Neural crest cell (in vitro differentiated cells): ENCODE measurements around the gene HHATL. TPM values are rescaled to one million over a fixed set of nuclear protein-coding genes. Genes with fewer than 3 reads are reported as not detected.

Experiments used
- DNase-seq: peaks from one replicate; pipeline ENCODE4 v3.0.0; 2021; ENCODE audit warnings: low read depth, mixed read lengths, low spot score
- H3K27ac Mint-ChIP-seq: one replicate; pipeline ENCODE4 v1.8.0; 2021; ENCODE audit warnings: mild to moderate bottlenecking, mixed read lengths; ENCODE audit not compliant: unreplicated experiment
- H3K27me3 Mint-ChIP-seq: 2 replicates; pipeline ENCODE4 v1.8.0; 2021; ENCODE audit warnings: low read depth, mild to moderate bottlenecking, mixed read lengths
- H3K36me3 Mint-ChIP-seq: 2 replicates; pipeline ENCODE4 v1.8.0; 2021; ENCODE audit warnings: low read depth, mild to moderate bottlenecking, mixed read lengths
- H3K4me1 Mint-ChIP-seq: 2 replicates; pipeline ENCODE4 v1.8.0; 2021; ENCODE audit warnings: mixed read lengths
- H3K4me3 Mint-ChIP-seq: one replicate; pipeline ENCODE4 v1.8.0; 2021; ENCODE audit warnings: mild to moderate bottlenecking, mixed read lengths
- H3K9me3 Mint-ChIP-seq: 2 replicates; pipeline ENCODE4 v1.8.0; 2021; ENCODE audit warnings: mixed read lengths
- total RNA-seq: library from RNA; stranded (reverse); gene quantifications from 2 replicates; pipeline ENCODE4 v1.2.1, GENCODE V29; 2021
- TF ChIP-seq, protein P1 (sequence below): fragments of 200-600 bp; sonication (generic); conservative IDR thresholded peaks from 2 replicates; pipeline ENCODE4 v1.5.0; 2021; ENCODE audit warnings: antibody characterized with exemption, mild to moderate bottlenecking

The HHATL gene
- total RNA-seq, 1 donor from 2014 or later = not detected

DNA sequence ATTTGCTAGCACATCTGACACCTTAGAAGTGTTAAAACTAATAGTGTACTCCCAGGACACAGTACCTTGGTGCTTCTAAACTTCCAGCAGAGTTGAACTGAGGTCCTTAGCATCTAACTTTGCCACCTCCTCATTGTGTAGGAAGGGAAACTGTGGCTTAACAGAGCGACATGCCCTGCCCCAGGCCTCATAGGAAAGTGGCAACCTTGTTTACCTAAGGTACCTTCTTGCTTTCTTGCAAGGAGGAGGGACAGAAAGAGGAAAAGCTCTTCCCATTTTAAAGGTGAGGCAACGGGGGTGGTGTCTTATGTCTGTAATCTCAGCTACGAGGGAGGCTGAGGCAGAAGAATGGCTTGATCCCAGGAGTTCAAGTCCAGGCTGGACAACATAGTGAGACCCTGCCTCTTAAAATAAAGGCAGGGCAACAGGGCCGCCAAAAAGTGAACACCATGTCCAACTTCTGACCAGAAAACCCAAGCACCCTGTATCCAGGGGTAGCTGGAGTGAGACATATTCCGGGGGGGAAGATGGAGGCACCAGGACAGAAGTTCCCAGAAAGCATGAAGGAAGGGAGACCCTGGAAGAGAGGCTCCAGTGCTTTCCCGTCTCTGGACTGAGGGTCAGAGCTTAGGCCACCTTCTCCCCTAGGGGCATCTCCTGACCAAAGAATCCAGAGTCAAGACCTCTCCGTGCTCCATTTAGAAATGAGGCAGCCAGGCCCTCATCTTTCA is 17.8 kb downstream of the HHATL start:
- Mint-ChIP-seq H3K36me3 (no peaks in the 10 kb centered on the region), H3K9me3 (no peaks in the 10 kb centered on the region), H3K27me3 (no peaks in the 10 kb centered on the region), H3K27ac (no peak overlapping the region), H3K4me3 (no peak overlapping the region), H3K4me1 (no peaks in the 10 kb centered on the region)
- TF ChIP-seq, protein P1, sequence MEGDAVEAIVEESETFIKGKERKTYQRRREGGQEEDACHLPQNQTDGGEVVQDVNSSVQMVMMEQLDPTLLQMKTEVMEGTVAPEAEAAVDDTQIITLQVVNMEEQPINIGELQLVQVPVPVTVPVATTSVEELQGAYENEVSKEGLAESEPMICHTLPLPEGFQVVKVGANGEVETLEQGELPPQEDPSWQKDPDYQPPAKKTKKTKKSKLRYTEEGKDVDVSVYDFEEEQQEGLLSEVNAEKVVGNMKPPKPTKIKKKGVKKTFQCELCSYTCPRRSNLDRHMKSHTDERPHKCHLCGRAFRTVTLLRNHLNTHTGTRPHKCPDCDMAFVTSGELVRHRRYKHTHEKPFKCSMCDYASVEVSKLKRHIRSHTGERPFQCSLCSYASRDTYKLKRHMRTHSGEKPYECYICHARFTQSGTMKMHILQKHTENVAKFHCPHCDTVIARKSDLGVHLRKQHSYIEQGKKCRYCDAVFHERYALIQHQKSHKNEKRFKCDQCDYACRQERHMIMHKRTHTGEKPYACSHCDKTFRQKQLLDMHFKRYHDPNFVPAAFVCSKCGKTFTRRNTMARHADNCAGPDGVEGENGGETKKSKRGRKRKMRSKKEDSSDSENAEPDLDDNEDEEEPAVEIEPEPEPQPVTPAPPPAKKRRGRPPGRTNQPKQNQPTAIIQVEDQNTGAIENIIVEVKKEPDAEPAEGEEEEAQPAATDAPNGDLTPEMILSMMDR = no peak
- DNase-seq = no peak

DNA sequence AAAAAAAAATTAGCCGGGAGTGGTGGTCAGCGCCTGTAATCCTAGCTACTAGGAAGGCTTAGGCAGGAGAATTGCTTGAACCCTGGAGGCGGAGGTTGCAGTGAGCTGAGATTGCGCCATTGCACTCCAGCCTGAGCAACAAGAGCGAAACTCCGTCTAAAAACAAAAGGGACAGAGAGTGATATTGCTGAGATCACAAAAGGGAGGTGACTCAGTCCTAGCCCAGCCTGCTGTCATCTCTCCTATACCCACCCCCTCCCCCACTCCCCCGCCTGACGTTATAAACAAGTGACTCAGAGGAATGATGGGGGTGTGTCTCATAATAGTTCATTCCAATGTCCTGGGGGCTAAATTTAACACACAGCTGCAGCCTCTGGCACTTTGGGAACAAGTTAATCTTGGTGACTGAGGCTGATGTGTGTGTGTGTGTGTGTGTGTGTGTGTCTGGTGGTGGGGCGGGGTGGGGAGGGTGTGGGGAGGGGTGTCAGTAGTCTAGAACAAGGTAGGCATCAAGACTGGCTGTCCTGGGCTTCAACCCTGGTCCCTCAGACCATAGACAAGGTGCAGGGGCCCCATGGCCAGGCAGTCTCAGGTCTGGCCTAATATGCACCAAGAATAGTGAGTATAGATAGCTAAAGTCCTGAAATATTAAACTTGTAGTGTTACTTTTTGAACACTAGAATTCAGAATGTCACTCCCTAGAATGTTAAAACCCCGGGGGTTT is 18.6 kb downstream of the HHATL start:
- H3K27me3 Mint-ChIP-seq = no peaks in the 10 kb centered on the region
- no peak for DNase-seq
- no peak overlapping the region for H3K27ac Mint-ChIP-seq
- H3K4me1 Mint-ChIP-seq = no peaks in the 10 kb centered on the region
- no peak overlapping the region for H3K4me3 Mint-ChIP-seq
- H3K36me3 Mint-ChIP-seq = no peaks in the 10 kb centered on the region
- TF ChIP-seq, protein P1 = no peak
- H3K9me3 Mint-ChIP-seq = no peaks in the 10 kb centered on the region

DNA sequence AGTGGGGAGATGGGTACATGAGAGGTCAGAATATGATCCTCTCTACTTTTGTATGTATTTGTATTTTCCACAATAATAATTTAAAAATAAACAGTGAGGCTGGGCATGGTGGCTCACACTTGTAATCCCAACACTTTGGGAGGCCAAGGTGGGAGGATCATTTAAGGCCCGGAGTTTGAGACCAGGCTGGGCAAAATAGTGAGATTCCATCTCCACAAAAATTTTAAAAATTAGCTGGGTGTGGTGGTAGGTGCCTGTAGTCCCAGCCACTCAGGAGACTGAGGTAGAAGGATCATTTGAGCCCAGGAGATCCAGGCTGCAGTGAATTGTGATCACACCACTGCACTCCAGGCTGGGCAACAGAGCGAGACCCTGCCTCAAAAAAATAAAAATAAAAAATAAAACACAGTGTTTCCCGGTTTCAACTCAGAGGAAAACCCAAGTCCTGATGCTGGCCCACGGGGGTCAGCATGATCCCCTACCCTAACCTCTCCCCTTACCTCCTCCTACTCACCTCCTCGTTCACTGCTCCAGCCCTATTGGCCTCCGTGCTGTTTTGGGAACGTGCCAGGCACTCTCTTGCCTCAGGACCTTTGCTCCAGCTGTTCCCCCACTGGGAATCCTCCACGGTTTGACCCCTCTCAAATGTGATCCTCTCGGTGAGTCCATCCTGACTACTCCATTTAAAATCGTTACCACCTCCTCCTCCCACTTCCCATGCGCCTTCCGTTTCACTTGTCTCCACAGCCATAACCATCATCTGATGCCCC is 20.1 kb downstream of the HHATL start:
- TF ChIP-seq, protein P1 = no peak
- H3K4me3 Mint-ChIP-seq = no peak overlapping the region
- no peaks in the 10 kb centered on the region for H3K4me1 Mint-ChIP-seq
- no peak overlapping the region for H3K27ac Mint-ChIP-seq
- H3K36me3 Mint-ChIP-seq = no peaks in the 10 kb centered on the region
- H3K9me3 Mint-ChIP-seq = no peaks in the 10 kb centered on the region
- no peaks in the 10 kb centered on the region for H3K27me3 Mint-ChIP-seq
- DNase-seq = no peak

DNA sequence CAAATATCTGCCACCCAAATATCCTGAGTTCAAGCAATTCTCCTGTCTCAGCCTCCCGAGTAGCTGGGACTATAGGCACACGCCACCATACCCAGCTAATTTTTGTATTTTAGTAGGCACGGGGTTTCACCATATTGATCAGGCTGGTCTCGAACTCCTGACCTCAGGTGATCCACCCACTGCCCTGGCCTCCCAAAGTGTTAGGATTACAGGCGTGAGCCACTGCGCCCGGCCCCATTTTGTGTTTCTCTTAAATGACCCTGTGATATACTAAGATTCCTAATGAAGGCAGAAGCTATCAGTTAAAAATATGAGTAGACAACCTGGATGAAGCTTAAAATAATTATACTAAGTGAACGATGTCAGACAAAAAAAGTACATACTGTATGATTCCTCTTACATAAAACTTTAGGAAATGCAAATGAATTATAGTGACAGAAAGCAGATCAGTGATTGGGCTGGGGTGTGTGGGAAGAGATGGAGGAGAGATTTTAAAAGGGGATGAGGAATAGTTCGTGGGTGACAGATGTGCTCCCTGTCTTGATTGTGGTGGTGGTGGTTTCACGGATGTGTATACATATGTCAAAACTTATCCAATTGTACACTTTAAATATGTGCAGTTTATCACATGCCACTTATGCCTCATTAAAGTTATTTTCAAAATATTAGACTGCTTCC is 21.1 kb downstream of the HHATL start:
- DNase-seq = no peak
- H3K27me3 Mint-ChIP-seq = no peaks in the 10 kb centered on the region
- TF ChIP-seq, protein P1 = no peak
- no peak overlapping the region for H3K27ac Mint-ChIP-seq
- H3K36me3 Mint-ChIP-seq = no peaks in the 10 kb centered on the region
- peaks cover 1% of the 10 kb centered on the region for H3K9me3 Mint-ChIP-seq
- H3K4me3 Mint-ChIP-seq = no peak overlapping the region
- H3K4me1 Mint-ChIP-seq = no peaks in the 10 kb centered on the region

DNA sequence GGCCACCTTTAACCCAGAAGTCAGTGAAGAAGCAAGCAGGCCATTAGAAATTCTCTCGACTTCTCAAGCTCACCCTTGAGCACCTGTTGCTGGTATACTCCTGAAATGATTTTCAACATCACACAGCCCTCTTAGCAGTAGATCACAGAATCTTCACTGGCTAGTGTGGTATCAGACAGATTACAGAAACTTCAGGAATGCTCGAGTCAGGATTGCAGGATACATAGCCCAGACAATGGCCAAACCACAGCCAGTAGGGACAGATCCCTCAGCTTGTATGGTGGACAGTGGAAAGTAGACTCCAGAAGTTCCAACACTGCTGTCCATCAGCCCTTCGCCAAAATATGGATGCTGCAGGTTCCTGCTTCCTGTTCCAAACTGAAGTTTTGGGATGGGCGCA is 21.8 kb downstream of the HHATL start:
- Mint-ChIP-seq H3K4me3 (no peak overlapping the region), H3K27me3 (no peaks in the 10 kb centered on the region), H3K9me3 (peaks cover 4% of the 10 kb centered on the region), H3K27ac (no peak overlapping the region), H3K4me1 (no peaks in the 10 kb centered on the region), H3K36me3 (no peaks in the 10 kb centered on the region)
- TF ChIP-seq, protein P1 = no peak
- DNase-seq = no peak
